GM10266 (cell line): ENCODE data around the gene MSL1.

Experiments used
- DNase-seq: peaks from one replicate; pipeline ENCODE4 v3.0.0; 2012; ENCODE audit errors: extremely low spot score
- CTCF ChIP-seq: IDR thresholded peaks from 2 replicates; pipeline ENCODE4 v1.5.1; 2012; ENCODE audit warnings: mild to moderate bottlenecking, low read depth; ENCODE audit not compliant: control insufficient read depth, insufficient read depth; ENCODE audit errors: missing control alignments

MSL1 gene

DNA sequence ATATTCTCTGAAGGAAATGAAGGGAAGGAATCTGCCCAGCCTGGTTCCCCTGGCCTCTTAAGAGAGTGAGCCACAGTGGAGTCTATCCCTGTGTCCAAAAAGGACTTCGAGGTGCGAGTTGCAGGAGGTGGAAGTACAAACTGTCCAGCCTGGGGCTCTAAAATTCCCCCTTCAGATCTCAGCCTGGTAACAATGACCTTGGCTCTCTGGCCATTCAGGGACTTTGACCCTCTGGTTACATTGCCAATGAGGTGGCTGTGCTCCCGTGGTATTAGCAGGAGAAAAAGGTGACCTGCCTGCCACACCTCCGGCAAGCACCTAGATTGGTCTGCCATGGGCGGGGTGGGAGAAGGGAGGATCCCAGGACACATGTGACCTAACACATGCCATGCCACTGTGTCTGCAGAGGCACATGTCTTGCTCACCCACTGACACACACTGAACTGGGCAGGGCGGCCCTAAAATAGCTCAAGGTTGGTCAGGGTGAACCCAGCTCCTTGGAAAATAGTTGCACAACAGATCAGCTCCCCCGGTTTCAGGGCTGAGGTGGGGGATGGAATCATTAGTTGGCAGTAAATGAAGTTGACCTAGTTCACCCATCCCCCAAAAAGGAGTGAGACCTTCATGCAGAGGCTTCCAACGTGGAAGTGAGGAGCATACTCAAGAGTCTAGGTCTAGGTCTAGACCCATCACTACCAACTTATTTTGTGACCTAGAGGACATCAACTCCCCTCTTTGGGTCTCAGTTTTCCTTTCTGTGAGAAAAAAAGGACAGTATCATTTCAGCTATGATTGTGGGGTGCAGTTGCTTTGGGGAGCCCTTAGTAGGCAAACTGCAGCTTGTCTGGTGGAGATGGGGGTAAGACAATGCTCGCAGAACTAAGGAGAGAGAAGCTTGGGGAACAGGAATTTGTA lies 23.6 kb upstream of the MSL1 start:
- no peak for DNase-seq
- TF ChIP-seq CTCF: no peak

- TF ChIP-seq CTCF: no peak
- peak; percentile 89 for DNase-seq
These were observed 22.7 kb upstream of the MSL1 start for GRCh38 chr17:40098846-40099618.

DNA sequence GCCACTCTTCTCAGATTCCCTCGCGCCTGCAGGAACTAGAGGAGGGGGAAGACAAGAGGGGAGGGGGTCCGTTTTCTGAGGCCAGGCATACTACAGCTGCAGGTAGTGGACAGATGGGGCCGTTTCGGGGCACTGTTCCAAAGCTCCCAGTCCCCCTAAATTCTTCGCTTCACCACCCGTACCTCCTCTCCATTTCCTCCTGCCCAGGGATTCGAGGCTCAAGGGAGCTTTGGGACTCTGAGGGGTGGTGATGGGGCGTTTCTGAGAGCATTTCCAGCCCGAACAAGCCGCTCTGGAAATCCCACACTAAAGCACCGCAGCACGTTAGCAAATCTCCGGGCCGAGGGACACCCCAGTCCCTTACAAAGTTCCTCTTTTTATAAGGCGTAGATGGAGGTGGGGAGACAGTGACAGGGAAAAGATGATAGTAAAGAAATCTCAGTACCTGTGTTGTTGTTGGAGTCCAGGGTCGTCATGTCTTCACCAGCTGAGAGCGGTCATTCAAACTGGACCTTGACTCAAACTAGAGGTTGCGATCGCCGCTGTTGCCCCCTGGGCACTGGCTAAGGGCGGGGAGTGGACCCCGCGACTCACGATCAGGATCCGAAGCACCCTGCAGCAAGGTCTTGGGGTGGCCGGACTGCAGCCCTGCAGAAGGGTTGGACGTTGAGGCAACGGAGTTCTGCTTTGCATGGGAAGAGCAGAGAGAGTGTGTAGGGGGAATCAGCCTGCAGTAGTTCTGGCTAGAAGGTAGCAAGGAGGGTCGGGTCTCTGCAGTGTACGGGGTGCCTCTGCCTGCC lies 22.0 kb upstream of the MSL1 start:
- no peak for TF ChIP-seq CTCF
- no peak for DNase-seq

DNA sequence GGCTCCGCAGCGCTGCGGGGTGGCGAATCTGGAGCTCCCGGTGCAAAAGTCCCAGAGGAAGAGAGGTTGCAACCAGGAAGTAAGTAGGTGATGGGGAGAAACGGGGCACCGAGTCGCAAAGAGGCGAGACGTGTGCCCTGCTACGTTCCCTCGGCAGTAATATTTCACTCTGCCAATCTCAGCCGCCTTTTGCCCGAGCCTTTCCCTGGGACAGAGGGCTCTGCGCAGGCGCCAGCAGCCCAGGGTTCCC lies 21.4 kb upstream of the MSL1 start, which contains the start of gene NR1D1:
NR1D1 (minus strand) TSS at position 171 of the 250 bp plus-strand sequence. CDS start 495 bp downstream, outside the sequence.
- no peak for DNase-seq
- no peak for TF ChIP-seq CTCF

DNA sequence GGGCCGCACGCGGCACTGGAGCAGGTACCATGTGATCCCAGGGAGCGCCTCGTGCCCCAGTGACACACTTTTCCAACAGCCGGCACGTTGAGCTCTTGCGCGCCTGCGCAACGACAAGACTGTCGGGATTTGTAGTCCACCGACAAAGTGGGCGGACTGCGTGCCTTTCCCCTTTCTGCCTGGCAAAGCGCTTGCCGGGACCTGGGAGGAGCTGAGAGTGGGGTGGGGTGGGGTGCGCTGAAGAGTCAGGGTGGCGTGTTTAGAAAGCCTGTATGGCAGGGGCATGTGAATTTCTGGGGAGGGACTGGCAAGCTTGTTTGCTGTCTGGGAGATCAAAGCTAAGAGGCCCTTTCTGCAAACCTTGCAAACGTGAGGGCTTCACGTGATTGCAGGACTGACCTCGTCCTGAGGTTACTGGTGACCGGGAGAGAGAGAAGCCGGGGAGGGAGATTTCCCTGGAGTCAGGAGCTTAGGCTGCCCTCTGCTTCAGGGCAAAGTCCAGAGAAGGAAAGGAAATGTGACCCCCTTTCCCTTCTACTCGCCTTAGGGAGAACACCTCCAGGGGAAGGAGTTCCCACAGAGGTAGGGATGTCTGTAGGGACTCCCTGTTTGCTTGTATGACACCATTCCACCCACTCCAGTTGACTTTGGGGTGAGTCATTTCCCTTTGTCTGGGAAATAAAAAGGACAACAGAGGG lies 21.0 kb upstream of the MSL1 start:
- no peak for TF ChIP-seq CTCF
- peak; percentile 77 for DNase-seq

DNA sequence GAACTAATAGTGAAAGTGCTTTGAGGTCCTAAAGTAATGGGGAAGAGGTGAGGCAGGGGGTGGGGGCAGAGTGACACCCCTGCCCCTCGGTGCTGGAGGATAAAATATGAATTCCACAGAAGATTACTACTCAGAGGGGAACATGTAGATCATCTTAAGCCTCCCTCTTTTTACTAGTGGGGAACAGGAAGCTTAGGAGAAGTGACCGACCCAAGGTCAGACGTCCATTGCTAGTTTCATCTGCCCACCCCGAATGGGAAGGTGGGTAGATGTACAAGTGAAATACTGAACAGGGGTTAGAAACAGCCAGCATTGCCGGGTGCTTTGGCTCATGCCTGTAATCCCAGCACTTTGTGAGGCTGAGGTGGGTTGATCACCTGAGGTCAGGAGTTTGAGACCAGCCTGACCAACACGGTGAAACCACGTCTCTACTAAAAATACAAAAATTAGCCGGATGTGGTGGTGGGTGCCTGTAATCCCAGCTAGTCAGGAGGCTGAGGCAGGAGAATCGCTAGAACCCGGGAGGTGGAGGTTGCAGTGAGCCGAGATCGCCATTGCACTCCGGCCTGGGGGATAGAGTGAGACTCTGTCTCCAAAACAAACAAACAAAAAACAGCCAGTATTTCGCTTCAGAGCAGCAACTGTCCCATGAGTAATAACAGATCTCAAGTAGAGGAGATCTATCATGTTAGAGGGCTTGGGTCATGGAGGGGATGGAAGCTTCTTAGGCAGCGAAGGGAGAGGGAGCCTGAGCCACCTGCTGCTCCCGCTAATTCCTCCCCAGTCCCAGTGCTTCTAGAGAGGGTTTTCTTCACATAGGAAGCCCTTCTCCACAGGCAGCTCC lies 20.2 kb upstream of the MSL1 start:
- no peak for TF ChIP-seq CTCF
- DNase-seq: no peak
